ENCODE measurements around the gene ING4. TPM values are rescaled to one million over a fixed set of nuclear protein-coding genes. Genes with fewer than 3 reads are reported as not detected.

ING4 gene
- total and polyA plus RNA-seq, 2 donors (not counting 3 experiments of a cell fraction or from before 2014, with no cell fraction given), result 34.7 to 52.0 TPM

DNA sequence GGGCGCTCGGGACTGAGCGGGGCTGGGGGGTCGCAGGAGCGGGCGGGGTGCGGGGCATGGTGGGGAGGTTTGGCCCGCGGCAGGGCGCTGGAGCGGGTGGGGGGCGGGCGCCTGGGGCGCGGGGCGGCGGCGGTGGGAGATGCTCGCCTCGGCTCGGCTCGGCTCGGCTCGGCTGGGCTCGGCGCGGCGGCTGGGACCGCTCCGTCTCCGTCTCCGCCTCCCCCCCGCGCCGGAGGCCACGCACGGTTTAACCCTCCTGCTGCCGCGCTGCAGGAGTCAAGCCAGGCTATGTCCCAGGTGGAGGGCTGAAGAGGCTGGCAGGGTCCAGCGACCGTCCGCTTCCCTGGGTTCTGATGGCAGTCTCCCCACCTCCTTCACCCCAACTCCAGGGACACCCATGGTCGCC is 37.7 kb upstream of the ING4 start, which contains the start of gene PIANP:
TSS of gene PIANP (minus strand) at position 170 of the 406 bp plus-strand sequence. CDS start 2,754 bp downstream, outside the sequence.
- ChIA-PET CTCF (no interaction called here), POLR2A (no interaction called here)
- Histone ChIP-seq H3K79me2 (ENCODE audit: control insufficient read depth, insufficient read depth, low read length) (no peaks in the 10 kb centered on the region), H3K4me1 (ENCODE audit: control insufficient read depth, extremely low read depth, insufficient read depth, low read length) (peaks cover 4% of the 10 kb centered on the region), H4K20me1 (replicated peaks; ENCODE audit: control insufficient read depth, extremely low read depth, insufficient read depth, low read length) (no peaks in the 10 kb centered on the region), H3K9ac (replicated peaks; ENCODE audit: extremely low read depth, insufficient read depth, low read length) (no peak within 1 kb of the TSS), H3K36me3 (ENCODE audit: control insufficient read depth in 2 of 2, extremely low read depth in 1 of 2, insufficient read depth in 2 of 2, low read length in 2 of 2) (no peaks in the 10 kb centered on the region), H3K27me3 (ENCODE audit: control insufficient read depth in 2 of 2, insufficient read depth in 2 of 2, low read length in 2 of 2) (peaks cover 33 to 47% of the 10 kb centered on the region in 2 experiments), H2AFZ (ENCODE audit: low read depth, low read length) (peak within 1 kb of the TSS; percentile 65), H3K9me3 (replicated peaks; ENCODE audit: control insufficient read depth, insufficient read depth, low read length) (no peaks in the 10 kb centered on the region), H3K27ac (ENCODE audit: insufficient read depth, low read depth, low read length) (no peak within 1 kb of the TSS), H3K9me1 (replicated peaks; ENCODE audit: control insufficient read depth, extremely low read depth, insufficient read depth, low read length) (no peaks in the 10 kb centered on the region), H3K4me2 (ENCODE audit: insufficient read depth, low read length) (peak within 1 kb of the TSS; percentile 40), H3K4me3 (replicated peaks in 1 of 3; ENCODE audit: insufficient read depth in 1 of 3, low read depth in 1 of 3, low read length in 3 of 3) (peak within 1 kb of the TSS; percentile 6 to 46 (median 28))
- no TSS peak for BruUV-seq (replicated peaks)
- TF ChIP-seq, protein P1, sequence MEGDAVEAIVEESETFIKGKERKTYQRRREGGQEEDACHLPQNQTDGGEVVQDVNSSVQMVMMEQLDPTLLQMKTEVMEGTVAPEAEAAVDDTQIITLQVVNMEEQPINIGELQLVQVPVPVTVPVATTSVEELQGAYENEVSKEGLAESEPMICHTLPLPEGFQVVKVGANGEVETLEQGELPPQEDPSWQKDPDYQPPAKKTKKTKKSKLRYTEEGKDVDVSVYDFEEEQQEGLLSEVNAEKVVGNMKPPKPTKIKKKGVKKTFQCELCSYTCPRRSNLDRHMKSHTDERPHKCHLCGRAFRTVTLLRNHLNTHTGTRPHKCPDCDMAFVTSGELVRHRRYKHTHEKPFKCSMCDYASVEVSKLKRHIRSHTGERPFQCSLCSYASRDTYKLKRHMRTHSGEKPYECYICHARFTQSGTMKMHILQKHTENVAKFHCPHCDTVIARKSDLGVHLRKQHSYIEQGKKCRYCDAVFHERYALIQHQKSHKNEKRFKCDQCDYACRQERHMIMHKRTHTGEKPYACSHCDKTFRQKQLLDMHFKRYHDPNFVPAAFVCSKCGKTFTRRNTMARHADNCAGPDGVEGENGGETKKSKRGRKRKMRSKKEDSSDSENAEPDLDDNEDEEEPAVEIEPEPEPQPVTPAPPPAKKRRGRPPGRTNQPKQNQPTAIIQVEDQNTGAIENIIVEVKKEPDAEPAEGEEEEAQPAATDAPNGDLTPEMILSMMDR (IDR thresholded peaks at IDR 0.05; ENCODE audit: extremely low read depth in 1 of 2, insufficient read depth in 1 of 2, low read depth in 1 of 2, low read length in 2 of 2), result no peak
- no peak for TF ChIP-seq MYC (IDR thresholded peaks at IDR 0.05; ENCODE audit: low read depth, low read length)
- no peak for TF ChIP-seq JUN (IDR thresholded peaks at IDR 0.05; ENCODE audit: borderline replicate concordance, insufficient read depth, insufficient read length, low read depth)
- no peak for TF ChIP-seq POLR2AphosphoS5 (IDR thresholded peaks at IDR 0.05; ENCODE audit: insufficient read depth, low read depth, low read length)
- TF ChIP-seq FOS (IDR thresholded peaks at IDR 0.05; ENCODE audit: borderline replicate concordance, insufficient read depth, low read length), result no peak
- no peak for TF ChIP-seq EZH2 (IDR thresholded peaks at IDR 0.05; ENCODE audit: borderline replicate concordance, low read depth, low read length, severe bottlenecking)
- TF ChIP-seq, protein P2, sequence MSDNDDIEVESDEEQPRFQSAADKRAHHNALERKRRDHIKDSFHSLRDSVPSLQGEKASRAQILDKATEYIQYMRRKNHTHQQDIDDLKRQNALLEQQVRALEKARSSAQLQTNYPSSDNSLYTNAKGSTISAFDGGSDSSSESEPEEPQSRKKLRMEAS (IDR thresholded peaks at IDR 0.05; ENCODE audit: insufficient read depth, insufficient read length), result no peak
- no peak for TF ChIP-seq GATA2 (IDR thresholded peaks at IDR 0.05; ENCODE audit: insufficient read depth, insufficient read length, low read depth, low read length)
- TF ChIP-seq POLR2A (IDR thresholded peaks at IDR 0.05; ENCODE audit: low read depth, low read length), result no peak
- dilution Hi-C loops (cut with MboI; ENCODE audit: extremely low pct_ligation_motif_present, low sequenced_read_pairs) (no loop called here), intact Hi-C loops (cut with micrococcal nuclease) (no loop called here)
- DNase-seq (ENCODE audit: low read depth, low spot score) (no peak), FAIRE-seq (no peak)
